HCT116 (cell line): ENCODE measurements around the gene GPR63. TPM values are rescaled to one million over a fixed set of nuclear protein-coding genes. Genes with fewer than 3 reads are reported as not detected.

Experiments used
- ATAC-seq: fragments of 200-7000 bp; cut with Tn5 transposase; 2 replicates; pipeline ENCODE4 v1.9.1; 2020; ENCODE audit warnings: mild to moderate bottlenecking, moderate library complexity
- BruUV-seq: library from RNA; stranded (reverse); fragments of 400-500 nt; replicated peaks from 2 replicates; lab custom pipeline; 2021; lab: Mats Ljungman, UMichigan
- CTCF ChIA-PET: fragments of 300-600 bp; sonication (Branson Sonifier 250); formaldehyde crosslinking; loops from one replicate; lab custom pipeline; 2021; ENCODE audit warnings: antibody characterized with exemption; lab: Charles Lee
- POLR2A ChIA-PET: fragments of 300-600, 350-600 bp; sonication (Branson Sonifier 250); formaldehyde crosslinking; loops from one replicate; lab custom pipeline; 2021; ENCODE audit warnings: antibody characterized with exemption; lab: Charles Lee
- RAD21 ChIA-PET, 2 experiments: fragments of 300-600 bp; sonication (Branson Sonifier 250); formaldehyde crosslinking; loops; one replicate each; lab custom pipeline; 2023; ENCODE audit warnings: low total read pairs in 2 of 2; ENCODE audit not compliant: uncharacterized antibody in 2 of 2, unreplicated experiment in 2 of 2, low non-redundant PET in 1 of 2; lab: Charles Lee
- DNase-seq: peaks from one replicate; pipeline ENCODE4 v3.0.0-alpha.2; 2010; ENCODE audit warnings: low read depth, low spot score
- H2AFZ ChIP-seq: fragments of 200-600 bp; shearing (Covaris generic), sonication (generic); 2 replicates; pipeline ENCODE4 v1.6.1; 2017; ENCODE audit warnings: low read depth, mixed run types, mixed read lengths, antibody characterized with exemption, low read length; ENCODE audit not compliant: poor library complexity, severe bottlenecking
- H3K27ac ChIP-seq: 2 replicates; pipeline ENCODE4 v1.5.1; 2012; ENCODE audit warnings: low read depth, low read length
- H3K27me3 ChIP-seq: fragments of 200-600 bp; sonication (generic); 2 replicates; pipeline ENCODE4 v1.6.1; 2016; ENCODE audit warnings: mixed run types, low read length, mixed read lengths; ENCODE audit not compliant: insufficient read depth
- H3K36me3 ChIP-seq, 2 experiments: fragments of 200-500 bp in 1 of 2; fragments of 200-600 bp in 1 of 2; sonication (Bioruptor generic) in 1 of 2; sonication (generic) in 1 of 2; 2 replicates each; pipeline versions ENCODE4 v1.5.1 to v1.6.1; 2014 to 2016; ENCODE audit warnings: low read length in 2 of 2, inconsistent platforms in 1 of 2, mixed read lengths in 1 of 2, mixed run types in 1 of 2; ENCODE audit not compliant: insufficient read depth in 2 of 2, control insufficient read depth in 1 of 2
- H3K4me1 ChIP-seq, 2 experiments: fragments of 200-600 bp in 1 of 2; sonication (generic) in 1 of 2; 2 replicates each; pipeline versions ENCODE4 v1.5.1 to v1.6.1; 2012 to 2017; ENCODE audit warnings: low read length in 2 of 2, inconsistent platforms in 1 of 2, mild to moderate bottlenecking in 1 of 2, mixed read lengths in 1 of 2, mixed run types in 1 of 2, moderate library complexity in 1 of 2; ENCODE audit not compliant: insufficient read depth in 2 of 2, control insufficient read depth in 1 of 2
- H3K4me2 ChIP-seq: fragments of 200-600 bp; sonication (generic); 2 replicates; pipeline ENCODE4 v1.6.1; 2017; ENCODE audit warnings: mixed run types, low read length, mixed read lengths
- H3K4me3 ChIP-seq, 2 experiments: fragments of 200-600 bp in 1 of 2; sonication (generic) in 1 of 2; replicated peaks in 1 of 2; 2 replicates each; pipeline ENCODE4 v1.5.1; 2011 to 2016; ENCODE audit warnings: low read length in 2 of 2, control low read depth in 1 of 2, low read depth in 1 of 2, mild to moderate bottlenecking in 1 of 2, mixed read lengths in 1 of 2, mixed run types in 1 of 2
- H3K79me2 ChIP-seq: fragments of 200-600 bp; sonication (generic); 2 replicates; pipeline ENCODE4 v1.6.1; 2017; ENCODE audit warnings: mild to moderate bottlenecking, mixed run types, low read length, moderate library complexity, mixed read lengths; ENCODE audit not compliant: insufficient read depth
- H3K9ac ChIP-seq: fragments of 200-600 bp; sonication (generic); 2 replicates; pipeline ENCODE4 v1.6.1; 2016; ENCODE audit warnings: low read length, mixed read lengths
- H3K9me2 ChIP-seq: fragments of 200-600 bp; sonication (generic), shearing (Covaris generic); 2 replicates; pipeline ENCODE4 v1.6.1; 2017; ENCODE audit warnings: mixed run types, mild to moderate bottlenecking, moderate library complexity; ENCODE audit not compliant: insufficient read depth
- H3K9me3 ChIP-seq, 2 experiments: fragments of 200-500 bp in 1 of 2; fragments of 200-600 bp in 1 of 2; sonication (Bioruptor generic) in 1 of 2; sonication (generic) in 1 of 2; 2 replicates each; pipeline ENCODE4 v1.6.1; 2014 to 2017; ENCODE audit warnings: low read length in 2 of 2, mixed read lengths in 2 of 2, inconsistent platforms in 1 of 2, low read depth in 1 of 2, mild to moderate bottlenecking in 1 of 2, mixed run types in 1 of 2, moderate library complexity in 1 of 2; ENCODE audit not compliant: control insufficient read depth in 1 of 2, insufficient read depth in 1 of 2
- H4K20me1 ChIP-seq: fragments of 200-600 bp; sonication (generic), shearing (Covaris generic); 2 replicates; pipeline ENCODE4 v1.6.1; 2017; ENCODE audit warnings: mixed run types, mild to moderate bottlenecking, moderate library complexity; ENCODE audit not compliant: insufficient read depth
- EZH2 ChIP-seq: fragments of 200-600 bp; sonication (generic); IDR thresholded peaks from 2 replicates; pipeline ENCODE4 v1.6.1; 2017; ENCODE audit warnings: antibody characterized with exemption, mixed run types
- FOSL1 ChIP-seq: IDR thresholded peaks from 2 replicates; pipeline ENCODE4 v1.6.1; 2012; ENCODE audit warnings: low read depth
- MAX ChIP-seq: IDR thresholded peaks from 2 replicates; pipeline ENCODE4 v1.6.1; 2012
- RAD21 ChIP-seq: IDR thresholded peaks from 2 replicates; pipeline ENCODE4 v1.6.1; 2012; ENCODE audit warnings: low read depth, mild to moderate bottlenecking
- REST ChIP-seq: IDR thresholded peaks from 2 replicates; pipeline ENCODE4 v1.6.1; 2012; ENCODE audit warnings: low read depth
- SP1 ChIP-seq: IDR thresholded peaks from 2 replicates; pipeline ENCODE4 v1.6.1; 2012; ENCODE audit warnings: low read depth
- SRF ChIP-seq: IDR thresholded peaks from 2 replicates; pipeline ENCODE4 v1.6.1; 2012; ENCODE audit warnings: low read depth
- YY1 ChIP-seq: IDR thresholded peaks from 2 replicates; pipeline ENCODE4 v1.6.1; 2011; ENCODE audit warnings: low read length, low read depth, moderate library complexity, mild to moderate bottlenecking; ENCODE audit not compliant: insufficient replicate concordance; ENCODE audit errors: extremely low read depth
- ZNF274 ChIP-seq: fragments of 200-500 bp; sonication (Bioruptor generic); IDR thresholded peaks from 2 replicates; pipeline ENCODE4 v1.6.1; 2014; ENCODE audit warnings: mild to moderate bottlenecking, low read depth, low read length, inconsistent platforms
- intact Hi-C: fragments of 100-400 bp; cut with micrococcal nuclease; formaldehyde crosslinking; loops from 2 replicates; pipeline ENCODE4 v1.10.0; 2022
- total RNA-seq: library from RNA; stranded (reverse); gene quantifications from one replicate; pipeline ENCODE4 v1.2.1, GENCODE V29; 2021; ENCODE audit not compliant: unreplicated experiment

GPR63 gene
- total RNA-seq, 1 experiment from 2014 or later: 3.5 TPM

- H3K4me1 ChIP-seq: no peaks in the 10 kb centered on the region
- TSS peak; percentile 30 for BruUV-seq
- no peak for TF ChIP-seq YY1
- TF ChIP-seq, all 23 proteins: peak for 0
- no peak overlapping the region for H3K4me2 ChIP-seq
- no peak for DNase-seq
- no peak overlapping the region for H2AFZ ChIP-seq
- ATAC-seq: no peak
- ChIA-PET POLR2A (no interaction called here), RAD21 (no interaction called here), CTCF (no interaction called here)
- no peaks in the 10 kb centered on the region for H3K27me3 ChIP-seq
- no peaks in the 10 kb centered on the region for H3K9me3 ChIP-seq
- no peaks in the 10 kb centered on the region for H4K20me1 ChIP-seq
- H3K36me3 ChIP-seq: no peaks in the 10 kb centered on the region
- H3K79me2 ChIP-seq: no peaks in the 10 kb centered on the region
- no peak overlapping the region for H3K9ac ChIP-seq
- intact Hi-C loops: no loop called here
- H3K4me3 ChIP-seq: no peak overlapping the region
- H3K27ac ChIP-seq: no peak overlapping the region
- no peaks in the 10 kb centered on the region for H3K9me2 ChIP-seq
Observed at GRCh38 chr6:96789871-96790270, 47.4 kb downstream of the GPR63 start.

- no peaks in the 10 kb centered on the region for H3K27me3 ChIP-seq
- DNase-seq (no peak), ATAC-seq (no peak)
- BruUV-seq: no TSS peak
- H3K9me2 ChIP-seq: no peaks in the 10 kb centered on the region
- H3K9ac ChIP-seq: no peak overlapping the region
- no peak overlapping the region for H3K4me3 ChIP-seq
- H2AFZ ChIP-seq: no peak overlapping the region
- H3K9me3 ChIP-seq: no peaks in the 10 kb centered on the region
- no peaks in the 10 kb centered on the region for H3K79me2 ChIP-seq
- POLR2A ChIA-PET: no interaction called here
- H3K4me1 ChIP-seq: no peaks in the 10 kb centered on the region
- no peaks in the 10 kb centered on the region for H3K36me3 ChIP-seq
- H3K4me2 ChIP-seq: no peak overlapping the region
- intact Hi-C loops: no loop called here
- H3K27ac ChIP-seq: no peak overlapping the region
- TF ChIP-seq YY1 (no peak), SP1 (no peak), RAD21 (no peak), EZH2 (no peak), ZNF274 (no peak), FOSL1 (no peak), REST (no peak), SRF (no peak), MAX (no peak)
- TF ChIP-seq, all 23 proteins: peak for 0
- no peaks in the 10 kb centered on the region for H4K20me1 ChIP-seq
- ChIA-PET RAD21 (no interaction called here), CTCF (no interaction called here)
Observed at GRCh38 chr6:96787846-96788580, 49.3 kb downstream of the GPR63 start.
